Loucy (cell line): ENCODE data around the gene TMEM200B.

Experiments used
- H2AFZ ChIP-seq: fragments of 200-600 bp; sonication (generic); 2 replicates; pipeline ENCODE4 v1.6.0; 2016; ENCODE audit warnings: antibody characterized with exemption, mild to moderate bottlenecking, low read length, moderate library complexity
- H3F3A ChIP-seq: fragments of 200-600 bp; 2 replicates; pipeline ENCODE4 v1.6.0; 2016; ENCODE audit warnings: antibody characterized with exemption, low read depth, mild to moderate bottlenecking
- H3K27me3 ChIP-seq: fragments of 200-600 bp; sonication (generic); 2 replicates; pipeline ENCODE4 v1.6.1; 2014; ENCODE audit warnings: low read length, mild to moderate bottlenecking; ENCODE audit not compliant: insufficient read depth, poor library complexity, severe bottlenecking
- H3K36me3 ChIP-seq: fragments of 200-600 bp; sonication (generic); 2 replicates; pipeline ENCODE4 v1.6.1; 2016; ENCODE audit warnings: low read length; ENCODE audit not compliant: insufficient read depth
- H3K4me1 ChIP-seq: fragments of 200-600 bp; sonication (generic); 2 replicates; pipeline ENCODE4 v1.5.1; 2014; ENCODE audit warnings: low read length, mild to moderate bottlenecking; ENCODE audit not compliant: insufficient read depth, poor library complexity, severe bottlenecking
- H3K4me2 ChIP-seq: fragments of 200-600 bp; sonication (generic); 2 replicates; pipeline ENCODE4 v1.6.0; 2014; ENCODE audit warnings: antibody characterized with exemption, low read length, low read depth, mild to moderate bottlenecking; ENCODE audit not compliant: poor library complexity, severe bottlenecking
- H3K4me3 ChIP-seq: fragments of 200-600 bp; sonication (generic); 2 replicates; pipeline ENCODE4 v1.5.1; 2014; ENCODE audit warnings: low read length, mild to moderate bottlenecking, mixed read lengths; ENCODE audit not compliant: poor library complexity, severe bottlenecking
- H3K79me2 ChIP-seq: fragments of 200-600 bp; sonication (generic); 2 replicates; pipeline ENCODE4 v1.6.1; 2014; ENCODE audit warnings: low read length; ENCODE audit not compliant: insufficient read depth
- H3K9ac ChIP-seq: fragments of 200-600 bp; sonication (generic); 2 replicates; pipeline ENCODE4 v1.6.0; 2014; ENCODE audit warnings: mild to moderate bottlenecking, low read depth, low read length, moderate library complexity; ENCODE audit not compliant: poor library complexity, severe bottlenecking
- H3K9me2 ChIP-seq: fragments of 200-600 bp; sonication (generic); replicated peaks from 2 replicates; pipeline ENCODE4 v1.6.1; 2016; ENCODE audit warnings: low read depth, low read length, mixed read lengths
- H3K9me3 ChIP-seq: fragments of 200-600 bp; sonication (generic); 2 replicates; pipeline ENCODE4 v1.6.1; 2014; ENCODE audit warnings: mild to moderate bottlenecking, antibody characterized with exemption, low read length, low read depth; ENCODE audit not compliant: insufficient read depth
- H4K20me1 ChIP-seq: fragments of 200-600 bp; sonication (generic); 2 replicates; pipeline ENCODE4 v1.6.0; 2014; ENCODE audit warnings: antibody characterized with exemption, low read length, mild to moderate bottlenecking; ENCODE audit not compliant: insufficient read depth, poor library complexity, severe bottlenecking
- EZH2phosphoT487 ChIP-seq: fragments of 200-600 bp; IDR thresholded peaks from 2 replicates; pipeline ENCODE4 v1.6.1; 2018; ENCODE audit warnings: antibody characterized with exemption, mild to moderate bottlenecking, moderate library complexity, borderline replicate concordance
- TF ChIP-seq, protein P1 (sequence below): fragments of 200-600 bp; sonication (generic); conservative IDR thresholded peaks from 2 replicates; pipeline ENCODE4 v1.5.1; 2014; ENCODE audit warnings: mild to moderate bottlenecking, antibody characterized with exemption, low read length

Gene TMEM200B

DNA sequence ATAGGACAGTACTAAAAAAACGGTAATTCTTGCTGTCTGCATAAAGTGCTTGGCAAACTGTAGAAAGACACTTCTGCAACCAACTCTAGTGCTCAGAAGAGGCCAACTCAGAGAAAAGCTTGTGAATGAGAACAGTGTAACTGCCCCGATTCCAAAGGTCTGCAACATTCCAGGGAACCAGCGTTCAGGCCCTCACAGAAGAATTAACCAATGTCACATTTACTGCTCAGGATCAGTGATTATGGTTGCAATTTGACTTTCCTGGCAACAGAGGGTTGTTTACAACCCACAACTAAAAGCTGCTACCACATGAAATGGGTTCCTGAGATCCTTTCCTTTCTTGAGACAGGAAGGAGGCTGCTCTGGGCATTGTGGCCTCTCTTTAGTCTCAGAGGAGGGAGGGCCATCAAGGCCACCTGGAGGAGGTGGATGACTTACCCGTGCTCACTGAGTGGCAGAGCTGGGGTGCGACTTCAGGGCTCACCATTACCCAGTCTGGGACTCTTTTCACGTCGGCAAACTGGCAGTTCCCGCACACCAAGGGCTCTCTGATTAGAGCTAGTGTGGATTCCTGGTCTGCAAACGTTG, 42.7 kb upstream of the TMEM200B start:
- peaks cover 67% of the 10 kb centered on the region for H3K36me3 ChIP-seq
- H3K9ac ChIP-seq: no peak overlapping the region
- peaks cover 100% of the 10 kb centered on the region for H4K20me1 ChIP-seq

DNA sequence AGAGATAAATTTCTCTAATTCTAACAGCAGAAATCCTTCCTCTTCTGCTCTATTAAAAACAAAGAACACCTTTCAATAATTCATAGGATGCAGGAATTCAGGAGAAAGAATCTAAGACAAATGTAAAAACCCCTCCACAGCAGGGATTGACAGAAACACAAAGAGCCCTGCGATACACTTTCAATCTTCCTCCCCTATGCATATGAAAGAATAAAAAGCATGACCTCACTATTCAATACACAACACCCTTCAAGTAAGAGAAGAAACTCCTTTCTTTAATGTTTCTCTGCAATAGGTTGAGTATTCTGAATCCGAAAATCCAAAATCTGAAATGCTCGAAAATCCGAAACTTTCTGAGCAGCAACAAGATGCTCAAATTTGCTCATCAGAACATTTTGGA, 40.9 kb upstream of the TMEM200B start:
- Histone ChIP-seq H3F3A (no peaks in the 10 kb centered on the region), H3K9me2 (no peaks in the 10 kb centered on the region), H2AFZ (no peak overlapping the region), H3K9ac (no peak overlapping the region), H3K4me2 (no peak overlapping the region), H4K20me1 (peaks cover 99% of the 10 kb centered on the region), H3K4me1 (peaks cover 45% of the 10 kb centered on the region), H3K36me3 (peaks cover 79% of the 10 kb centered on the region), H3K27me3 (no peaks in the 10 kb centered on the region), H3K79me2 (peaks cover 94% of the 10 kb centered on the region), H3K9me3 (no peaks in the 10 kb centered on the region), H3K4me3 (no peak overlapping the region)
- TF ChIP-seq EZH2phosphoT487: no peak
- TF ChIP-seq, protein P1, sequence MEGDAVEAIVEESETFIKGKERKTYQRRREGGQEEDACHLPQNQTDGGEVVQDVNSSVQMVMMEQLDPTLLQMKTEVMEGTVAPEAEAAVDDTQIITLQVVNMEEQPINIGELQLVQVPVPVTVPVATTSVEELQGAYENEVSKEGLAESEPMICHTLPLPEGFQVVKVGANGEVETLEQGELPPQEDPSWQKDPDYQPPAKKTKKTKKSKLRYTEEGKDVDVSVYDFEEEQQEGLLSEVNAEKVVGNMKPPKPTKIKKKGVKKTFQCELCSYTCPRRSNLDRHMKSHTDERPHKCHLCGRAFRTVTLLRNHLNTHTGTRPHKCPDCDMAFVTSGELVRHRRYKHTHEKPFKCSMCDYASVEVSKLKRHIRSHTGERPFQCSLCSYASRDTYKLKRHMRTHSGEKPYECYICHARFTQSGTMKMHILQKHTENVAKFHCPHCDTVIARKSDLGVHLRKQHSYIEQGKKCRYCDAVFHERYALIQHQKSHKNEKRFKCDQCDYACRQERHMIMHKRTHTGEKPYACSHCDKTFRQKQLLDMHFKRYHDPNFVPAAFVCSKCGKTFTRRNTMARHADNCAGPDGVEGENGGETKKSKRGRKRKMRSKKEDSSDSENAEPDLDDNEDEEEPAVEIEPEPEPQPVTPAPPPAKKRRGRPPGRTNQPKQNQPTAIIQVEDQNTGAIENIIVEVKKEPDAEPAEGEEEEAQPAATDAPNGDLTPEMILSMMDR: no peak

More for the DNA sequence above, 42.7 kb upstream of the TMEM200B start:
- peak overlapping the region; percentile 26 for H3K4me2 ChIP-seq
- no peak overlapping the region for H3K4me3 ChIP-seq
- peaks cover 62% of the 10 kb centered on the region for H3K4me1 ChIP-seq
- H3K9me2 ChIP-seq: no peaks in the 10 kb centered on the region
- no peaks in the 10 kb centered on the region for H3K27me3 ChIP-seq
- peaks cover 99% of the 10 kb centered on the region for H3K79me2 ChIP-seq
- 0 out of 2 replicates have a peak, but pooled peaks cover 7% of the 10 kb centered on the region for H3F3A ChIP-seq
- H2AFZ ChIP-seq: no peak overlapping the region
- no peaks in the 10 kb centered on the region for H3K9me3 ChIP-seq
- TF ChIP-seq, protein P1: no peak
- TF ChIP-seq EZH2phosphoT487: no peak

DNA sequence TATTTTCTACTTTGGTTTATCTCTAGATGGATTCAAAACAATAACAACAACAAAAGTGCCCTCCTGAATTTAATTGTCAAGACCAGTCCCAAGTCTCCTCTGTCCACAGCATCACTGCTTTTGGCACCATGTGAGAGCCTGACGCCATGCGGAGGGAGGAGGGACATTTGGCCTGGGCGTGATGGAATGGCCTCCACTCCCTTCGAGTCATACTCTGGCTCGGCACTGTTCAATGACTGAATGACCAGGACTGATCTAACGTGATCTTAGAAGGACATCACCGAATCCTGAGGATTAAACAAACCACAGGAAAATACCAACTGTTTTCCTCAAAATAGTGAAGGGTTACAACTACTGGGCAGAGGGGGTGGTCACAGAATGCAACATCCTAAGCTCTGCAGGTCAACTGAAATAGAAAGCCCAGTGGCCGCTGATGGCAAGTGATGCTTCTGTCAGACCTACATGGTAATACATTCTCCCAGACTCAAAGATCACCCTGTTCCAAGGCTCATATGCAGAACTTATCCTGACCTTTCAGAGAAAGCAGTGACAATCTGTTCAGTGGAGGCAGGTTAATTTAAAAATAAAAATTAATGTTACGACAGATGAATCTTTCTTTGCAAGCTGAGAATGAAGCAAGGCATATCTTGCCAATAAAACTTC, 38.9 kb upstream of the TMEM200B start:
- H3K9me2 ChIP-seq: no peaks in the 10 kb centered on the region
- TF ChIP-seq, protein P1: no peak
- TF ChIP-seq EZH2phosphoT487: no peak
- H3K9me3 ChIP-seq: no peaks in the 10 kb centered on the region
- no peak overlapping the region for H3K9ac ChIP-seq
- no peaks in the 10 kb centered on the region for H3F3A ChIP-seq
- H4K20me1 ChIP-seq: peaks cover 88% of the 10 kb centered on the region
- peaks cover 38% of the 10 kb centered on the region for H3K4me1 ChIP-seq
- no peak overlapping the region for H3K4me3 ChIP-seq
- peaks cover 80% of the 10 kb centered on the region for H3K36me3 ChIP-seq
- H3K27me3 ChIP-seq: no peaks in the 10 kb centered on the region
- H3K79me2 ChIP-seq: peaks cover 79% of the 10 kb centered on the region
- no peak overlapping the region for H2AFZ ChIP-seq
- peak overlapping the region; percentile 45 for H3K4me2 ChIP-seq
